K562 (cell line): Measurements from ENCODE around the gene FCHO1. TPM values are rescaled to one million over a fixed set of nuclear protein-coding genes. Genes with fewer than 3 reads are reported as not detected.

Experiments
- ATAC-seq: fragments of 200-7000 bp; cut with Tn5 transposase; 3 replicates; pipeline ENCODE4 v1.9.1; 2020; ENCODE audit warnings: moderate library complexity
- BruUV-seq: library from RNA; stranded (reverse); fragments of 400-500 nt; replicated peaks from 2 replicates; lab custom pipeline; 2021; lab: Mats Ljungman, UMichigan
- CTCF ChIA-PET: fragments of 300-600 bp; formaldehyde crosslinking; extraction: SDS; loops from one replicate; lab custom pipeline; 2021; ENCODE audit warnings: low intra/inter-chr PET ratio; lab: Yijun Ruan, JAX
- POLR2A ChIA-PET: fragments of 300-600, 350-650 bp; sonication (Branson Sonifier 250); formaldehyde crosslinking; extraction: SDS; loops from one replicate; lab custom pipeline; 2021; ENCODE audit warnings: antibody characterized with exemption, inconsistent platforms; lab: Yijun Ruan, JAX
- DNase-seq, 4 experiments: peaks; one replicate each; pipeline versions ENCODE4 v3.0.0 to v3.0.0-alpha.2; 2011 to 2018; ENCODE audit warnings: low spot score in 3 of 4, mixed read lengths in 3 of 4; ENCODE audit errors: extremely low read depth in 1 of 4
- FAIRE-seq: peaks from 2 replicates; lab custom pipeline; 2011; peaks lifted over from hg19 to GRCh38; lab: Jason Lieb, UNC
- H2AFZ ChIP-seq: 2 replicates; pipeline ENCODE4 v1.6.0; 2011; ENCODE audit warnings: low read depth, low read length, control low read depth, inconsistent platforms
- H3K27ac ChIP-seq: fragments of 200-600 bp; 3 replicates; pipeline ENCODE4 v1.8.0; 2011; ENCODE audit warnings: low read depth, mild to moderate bottlenecking, control low read depth, inconsistent platforms, low read length, moderate library complexity, mixed read lengths; ENCODE audit errors: extremely low read depth
- H3K27me3 ChIP-seq, 2 experiments: fragments of 300-600 bp in 1 of 2; 2 replicates in 1 of 2; 3 replicates in 1 of 2; pipeline versions ENCODE4 v1.6.0 to v1.8.0; 2011; ENCODE audit warnings: inconsistent platforms in 2 of 2, low read length in 2 of 2, mild to moderate bottlenecking in 1 of 2, mixed read lengths in 1 of 2, moderate library complexity in 1 of 2; ENCODE audit not compliant: control insufficient read depth in 2 of 2, insufficient read depth in 2 of 2
- H3K36me3 ChIP-seq: fragments of 300-600 bp; 3 replicates; pipeline ENCODE4 v1.8.0; 2011; ENCODE audit warnings: mild to moderate bottlenecking, low read length, inconsistent platforms; ENCODE audit not compliant: control insufficient read depth, insufficient read depth
- H3K4me1 ChIP-seq, 2 experiments: fragments of 200-600 bp in 1 of 2; replicated peaks in 1 of 2; 2 replicates in 1 of 2; 3 replicates in 1 of 2; pipeline versions ENCODE4 v1.5.1 to v1.8.0; 2011; ENCODE audit warnings: inconsistent platforms in 2 of 2, low read length in 2 of 2, mild to moderate bottlenecking in 1 of 2, mixed read lengths in 1 of 2, moderate library complexity in 1 of 2; ENCODE audit not compliant: control insufficient read depth in 2 of 2, insufficient read depth in 2 of 2
- H3K4me2 ChIP-seq: 2 replicates; pipeline ENCODE4 v1.6.1; 2011; ENCODE audit warnings: low read length, control low read depth, inconsistent platforms, mixed read lengths; ENCODE audit not compliant: insufficient read depth
- H3K4me3 ChIP-seq: fragments of 200-600 bp; sonication (generic), shearing (Covaris generic); 2 replicates; pipeline ENCODE4 v1.5.1; 2016; ENCODE audit warnings: control low read depth, inconsistent platforms
- H3K79me2 ChIP-seq: fragments of 200-600 bp; 3 replicates; pipeline ENCODE4 v1.8.0; 2011; ENCODE audit warnings: low read length, inconsistent platforms; ENCODE audit not compliant: control insufficient read depth, insufficient read depth
- H3K9ac ChIP-seq, 2 experiments: 2 replicates each; pipeline versions ENCODE4 v1.6.0 to v1.6.1; 2011; ENCODE audit warnings: low read depth in 2 of 2, low read length in 2 of 2, control low read depth in 1 of 2, inconsistent platforms in 1 of 2, mild to moderate bottlenecking in 1 of 2, mixed read lengths in 1 of 2; ENCODE audit not compliant: insufficient read depth in 1 of 2
- H3K9me1 ChIP-seq: one replicate; pipeline ENCODE4 v1.6.0; 2011; ENCODE audit warnings: inconsistent platforms, mild to moderate bottlenecking, low read length, moderate library complexity; ENCODE audit not compliant: control insufficient read depth, insufficient read depth
- H3K9me3 ChIP-seq: replicated peaks from 2 replicates; pipeline ENCODE4 v1.5.1; 2011; ENCODE audit warnings: low read depth, low read length, inconsistent platforms; ENCODE audit not compliant: control insufficient read depth, insufficient read depth
- H4K20me1 ChIP-seq: replicated peaks from 2 replicates; pipeline ENCODE4 v1.6.1; 2011; ENCODE audit warnings: low read length, inconsistent platforms, mixed read lengths; ENCODE audit not compliant: control insufficient read depth, insufficient read depth
- EGR1 ChIP-seq: fragments of 450-650 bp; conservative IDR thresholded peaks from 2 replicates; pipeline ENCODE4 v1.6.1; 2017; ENCODE audit warnings: mild to moderate bottlenecking
- HMBOX1 ChIP-seq: sonication (generic); IDR thresholded peaks from 2 replicates; pipeline ENCODE4 v1.6.1; 2016
- KDM1A ChIP-seq, 2 experiments: fragments of 450-650 bp; IDR thresholded peaks; 2 replicates each; pipeline ENCODE4 v1.6.1; 2016; ENCODE audit warnings: mild to moderate bottlenecking in 2 of 2
- MBD1 ChIP-seq: fragments of 250-450 bp; sonication (Bioruptor Pico); IDR thresholded peaks from 2 replicates; pipeline ENCODE4 v1.8.0; 2022; ENCODE audit warnings: inconsistent platforms
- PKNOX1 ChIP-seq: fragments of 450-650 bp; IDR thresholded peaks from 2 replicates; pipeline ENCODE4 v1.6.1; 2016
- ZNF644 ChIP-seq: fragments of 200-800 bp; sonication (Bioruptor generic); IDR thresholded peaks from 2 replicates; pipeline ENCODE4 v1.6.1; 2016; ENCODE audit warnings: low read depth, missing genetic modification characterization, missing compliant biosample characterization
- WGBS: fragments of 100-300 bp; shearing (Covaris generic); methylation state at CpG from one replicate; pipeline ENCODE4 v1.1.6; 2016; ENCODE audit warnings: low coverage, mixed read lengths; ENCODE audit not compliant: insufficient coverage; ENCODE audit errors: missing lambda C conversion rate; 5-methylcytosine and 5-hydroxymethylcytosine counted together
- in situ Hi-C: fragments of 300-500 bp; cut with MboI; formaldehyde crosslinking; loops from 4 replicates; pipeline ENCODE4 v1.15.0; 2018; ENCODE audit warnings: inconsistent platforms, mixed read lengths
- intact Hi-C: fragments of 100-400 bp; cut with micrococcal nuclease; formaldehyde crosslinking; loops from 2 replicates; pipeline ENCODE4 v1.14.2; 2022
- polyA plus RNA-seq, 8 experiments: library from polyadenylated mRNA; depleted of rRNA in 4 of 8; stranded (reverse) in 5 of 8; unstranded in 3 of 8; fragments of >200 nt; fragmentation: Nextera tagmentation in 2 of 8; fragmentation: Illumina TruSeq in 1 of 8; extraction: Ambion mirVana in 2 of 8; extraction: Trizol in 1 of 8; gene quantifications; 2 replicates each; pipeline versions ENCODE4 v1.2.1 to v1.2.3, GENCODE V29; 2011 to 2014; ENCODE audit warnings: inconsistent platforms in 1 of 8, missing spikeins in 1 of 8
- total RNA-seq, 7 experiments: library from RNA; depleted of rRNA in 6 of 7; stranded (reverse); fragments of >200 nt in 6 of 7; fragmentation: Illumina TruSeq in 2 of 7; extraction: Trizol in 2 of 7; gene quantifications; 2 replicates each; pipeline versions ENCODE4 v1.2.1 to v1.2.3, GENCODE V29; 2011 to 2021; ENCODE audit warnings: low replicate concordance in 1 of 7

Gene FCHO1
- total and polyA plus RNA-seq, 9 of the 15 experiments (the other 6 are each of a cell fraction or from before 2014, with no cell fraction given), result 0.21 to 58.9 (median 18.3) TPM

- peaks cover 9% of the 10 kb centered on the region; the same call in 1 of the 2 replicates for H4K20me1 ChIP-seq
- DNase-seq (peak in 1 of 4 experiments; percentile 9), FAIRE-seq (no peak), ATAC-seq (no peak)
- H3K27ac ChIP-seq, result no peak overlapping the region
- ChIA-PET CTCF (no interaction called here), POLR2A (no interaction called here)
- no TSS peak for BruUV-seq
- in situ Hi-C loops, result no loop called here
- H2AFZ ChIP-seq, result no peak overlapping the region
- TF ChIP-seq EGR1 (0 out of 2 replicates have a peak, but pooled peaks have one; percentile 5), HMBOX1 (no peak)
- H3K9me3 ChIP-seq, result no peaks in the 10 kb centered on the region
- peaks cover 52% of the 10 kb centered on the region; the same call in 2 of the 3 replicates for H3K36me3 ChIP-seq
- H3K79me2 ChIP-seq, result peaks cover 26% of the 10 kb centered on the region
- no peaks in the 10 kb centered on the region for H3K27me3 ChIP-seq
- peaks cover 27 to 57% of the 10 kb centered on the region in 2 experiments; a peak in 4 of 5 replicates for H3K4me1 ChIP-seq
- 57% methylated on average over 8 of the region's 8 CpGs for WGBS
- H3K9me1 ChIP-seq, result no peaks in the 10 kb centered on the region
- H3K4me3 ChIP-seq, result no peak overlapping the region
- peak overlapping the region in 1 of 2 experiments; percentile 83; a peak in 1 of 4 replicates for H3K9ac ChIP-seq
- no peak overlapping the region for H3K4me2 ChIP-seq
- intact Hi-C loops, result no loop called here
These were observed 29.5 kb upstream of the FCHO1 start for GRCh38 chr19:17721821-17722220.

GRCh38 chr19:17722655-17723240 is 28.5 kb upstream of the FCHO1 start:
- no TSS peak for BruUV-seq
- WGBS, result 90% methylated on average over 9 of the region's 12 CpGs
- TF ChIP-seq MBD1, result no peak
- TF ChIP-seq KDM1A (IDR thresholded peaks at IDR 0.05), result peak in 1 of 2 experiments; percentile 55; a peak in 1 of 4 replicates
- no peak for TF ChIP-seq ZNF644 (tag)
- TF ChIP-seq PKNOX1, result no peak

More at GRCh38 chr19:17722655-17723240, 28.5 kb upstream of the FCHO1 start:
- Histone ChIP-seq H3K9me3 (no peaks in the 10 kb centered on the region), H4K20me1 (peaks cover 9% of the 10 kb centered on the region; the same call in 1 of the 2 replicates), H3K9ac (no peak overlapping the region; a peak in 1 of 4 replicates), H3K9me1 (no peaks in the 10 kb centered on the region), H3K27me3 (no peaks in the 10 kb centered on the region), H3K4me2 (no peak overlapping the region), H3K36me3 (peaks cover 62% of the 10 kb centered on the region; the same call in 2 of the 3 replicates), H2AFZ (no peak overlapping the region), H3K4me3 (no peak overlapping the region), H3K79me2 (peaks cover 27% of the 10 kb centered on the region), H3K4me1 (peaks cover 20 to 63% of the 10 kb centered on the region in 2 experiments; a peak in 4 of 5 replicates), H3K27ac (no peak overlapping the region)
- intact Hi-C loops (no loop called here), in situ Hi-C loops (no loop called here)
- POLR2A ChIA-PET, result interaction anchor here (0.6 kb wide), 1 partner anchor 11 kb away, joined by 3 read pairs; no protein-coding TSS in a partner anchor
- ATAC-seq (no peak), DNase-seq (peak in 1 of 4 experiments; percentile 13), FAIRE-seq (no peak)
- CTCF ChIA-PET, result no interaction called here
